Globus pallidus (tissue), 1 donor: ENCODE measurements around the gene ZNFX1.

Experiments
- DNase-seq: peaks from one replicate; pipeline ENCODE4 v3.0.0-alpha.2; 2015; ENCODE audit warnings: low spot score

ZNFX1 gene

DNA sequence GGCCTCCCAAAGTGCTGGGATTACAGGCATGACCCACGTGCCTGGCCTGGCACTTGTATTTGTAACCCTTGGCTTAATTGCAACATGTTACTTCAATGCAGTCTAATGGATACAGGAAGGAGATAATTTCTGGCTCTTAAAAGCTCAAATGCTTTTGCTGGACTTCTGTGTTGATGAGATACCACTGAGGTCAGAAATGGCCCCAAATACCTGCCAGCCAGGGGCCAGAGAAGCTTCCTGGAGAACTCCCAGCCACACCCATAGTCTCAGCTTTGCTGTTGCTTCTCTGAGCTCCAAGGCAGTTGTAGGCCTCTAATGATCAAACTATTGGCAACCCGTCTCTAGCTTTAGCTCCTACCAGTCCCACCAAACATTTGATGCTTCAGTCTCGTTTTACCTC is 14.2 kb upstream of the ZNFX1 start:
- no peak for DNase-seq

- no peak for DNase-seq
These were observed 13.3 kb upstream of the ZNFX1 start for GRCh38 chr20:49291200-49291599.

DNA sequence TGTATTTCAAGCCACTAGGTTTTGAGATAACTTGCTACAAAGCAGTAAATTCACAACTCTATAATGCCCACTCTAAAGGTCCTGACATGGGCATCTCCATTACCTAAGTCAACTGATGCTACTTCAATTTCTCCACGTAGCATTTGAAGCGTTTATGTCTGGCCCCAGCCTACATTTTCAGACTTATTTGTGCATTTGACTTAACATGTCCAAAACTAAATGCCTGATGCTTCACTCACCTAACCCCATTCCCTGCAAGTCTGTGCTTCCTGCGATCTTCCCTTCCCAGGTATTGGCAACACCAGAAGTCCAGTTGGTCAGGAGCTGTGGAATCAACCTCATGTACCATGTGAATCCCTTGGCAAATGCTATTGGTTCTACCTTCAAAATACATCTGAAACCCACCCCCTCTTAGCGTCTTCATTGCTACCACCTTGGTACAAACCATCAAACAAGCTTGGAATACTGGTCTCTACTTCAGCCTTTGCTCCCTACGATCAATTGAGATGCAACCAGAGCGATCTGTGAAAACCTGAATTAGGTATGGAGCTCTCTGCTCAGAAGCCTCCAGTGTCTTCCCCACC is 12.8 kb upstream of the ZNFX1 start:
- no peak for DNase-seq

DNA sequence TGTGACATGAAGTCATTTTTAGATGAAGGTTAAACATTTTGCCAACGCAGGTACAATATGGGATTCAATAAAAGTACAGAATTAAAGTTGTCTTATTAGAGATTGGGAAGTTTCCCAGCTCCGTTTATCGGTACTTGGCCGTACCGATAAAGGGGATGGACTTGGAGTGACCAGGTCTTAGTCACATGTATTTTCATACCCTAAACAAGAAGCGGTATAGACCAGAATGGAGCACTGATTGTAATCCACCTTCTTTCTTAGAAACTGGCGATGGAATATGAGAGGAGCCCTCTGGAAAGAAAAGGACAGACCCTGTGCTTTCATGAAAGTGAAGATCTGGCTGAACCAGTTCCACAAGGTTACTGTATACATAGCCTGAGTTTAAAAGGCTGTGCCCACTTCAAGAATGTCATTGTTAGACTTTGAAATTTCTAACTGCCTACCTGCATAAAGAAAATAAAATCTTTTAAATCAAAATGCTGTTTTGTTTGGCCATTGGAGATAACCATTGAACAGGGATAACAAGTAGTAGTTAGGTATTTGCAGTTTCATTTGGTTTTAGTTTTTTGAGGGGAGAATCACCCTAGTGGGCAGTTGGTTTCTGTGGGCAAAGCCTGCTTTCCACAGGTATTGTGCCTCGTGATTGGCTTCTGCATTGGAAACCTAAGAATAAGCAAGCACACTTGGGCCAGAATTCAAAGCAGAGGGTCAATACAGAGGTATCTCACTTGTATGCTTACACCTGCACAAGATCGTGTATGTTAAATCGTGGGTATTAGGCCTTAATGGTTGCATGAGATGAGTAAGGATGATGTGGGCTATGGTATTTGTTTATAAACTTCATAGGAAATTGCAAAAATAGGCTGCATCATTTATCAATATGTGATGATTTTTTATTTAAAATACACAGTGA is 11.2 kb upstream of the ZNFX1 start:
- no peak for DNase-seq

GRCh38 chr20:49288250-49288751 is 10.4 kb upstream of the ZNFX1 start:
- DNase-seq: no peak

DNA sequence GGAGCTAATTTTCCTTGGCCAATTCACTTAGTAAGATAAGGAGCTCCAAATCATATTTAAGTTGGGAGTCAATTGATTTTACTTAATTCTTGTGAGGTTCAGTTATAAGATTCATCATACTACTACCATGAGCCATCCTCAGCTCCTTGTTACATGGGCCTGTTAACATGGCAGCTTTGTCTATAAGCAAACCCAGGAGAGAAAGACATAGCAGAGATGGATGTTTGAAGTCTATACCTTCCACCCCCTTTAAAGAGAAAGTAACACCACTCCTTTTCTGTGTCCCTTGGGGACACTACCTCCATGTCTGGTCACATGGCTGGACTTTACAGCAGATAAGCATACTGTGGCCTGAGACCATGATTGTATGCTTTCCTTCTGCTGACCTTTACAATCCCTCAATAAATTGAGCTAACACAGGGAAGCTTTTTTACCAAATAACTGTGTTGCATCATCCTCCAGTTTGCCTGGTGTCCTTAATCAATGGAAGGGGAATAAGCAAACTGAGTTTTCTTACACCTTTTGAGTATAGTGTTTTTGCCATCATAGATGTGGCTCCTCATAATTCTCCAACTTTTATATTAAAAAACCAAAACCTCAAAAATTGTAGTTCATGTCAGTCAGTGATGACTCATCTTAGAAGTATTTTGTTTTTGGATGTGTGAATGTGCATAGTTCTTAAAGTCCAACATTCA is 9.8 kb upstream of the ZNFX1 start:
- DNase-seq: no peak

- DNase-seq: no peak
These were observed 9.1 kb upstream of the ZNFX1 start for GRCh38 chr20:49286689-49287551.

GRCh38 chr20:49285813-49286494 is 8.1 kb upstream of the ZNFX1 start:
- no peak for DNase-seq

DNA sequence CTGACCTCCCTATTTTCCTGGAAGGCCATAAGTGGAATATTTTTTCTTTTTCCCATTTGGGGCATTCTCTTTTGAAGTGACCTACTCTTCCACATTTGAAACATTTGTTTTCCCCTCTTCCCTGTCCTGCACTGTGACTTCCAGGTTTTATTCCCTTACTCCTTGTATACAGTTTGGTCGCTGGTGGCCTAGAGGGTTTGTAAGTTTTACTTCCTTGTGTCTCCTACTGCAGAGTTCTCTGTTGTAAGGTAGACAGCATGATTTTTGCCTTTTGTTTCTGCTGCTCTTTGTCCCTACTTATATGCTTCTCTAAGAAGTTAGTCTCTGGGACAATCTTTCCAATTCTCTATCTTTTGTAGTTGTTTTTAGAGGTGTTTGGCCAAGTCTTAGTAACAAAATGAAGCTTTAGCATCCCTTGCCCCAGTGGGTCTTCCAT is 7.4 kb upstream of the ZNFX1 start:
- DNase-seq: no peak

- no peak for DNase-seq
These were observed 7.0 kb upstream of the ZNFX1 start for GRCh38 chr20:49284818-49285217.

- no peak for DNase-seq
These were observed 6.1 kb upstream of the ZNFX1 start for GRCh38 chr20:49283703-49284625.

DNA sequence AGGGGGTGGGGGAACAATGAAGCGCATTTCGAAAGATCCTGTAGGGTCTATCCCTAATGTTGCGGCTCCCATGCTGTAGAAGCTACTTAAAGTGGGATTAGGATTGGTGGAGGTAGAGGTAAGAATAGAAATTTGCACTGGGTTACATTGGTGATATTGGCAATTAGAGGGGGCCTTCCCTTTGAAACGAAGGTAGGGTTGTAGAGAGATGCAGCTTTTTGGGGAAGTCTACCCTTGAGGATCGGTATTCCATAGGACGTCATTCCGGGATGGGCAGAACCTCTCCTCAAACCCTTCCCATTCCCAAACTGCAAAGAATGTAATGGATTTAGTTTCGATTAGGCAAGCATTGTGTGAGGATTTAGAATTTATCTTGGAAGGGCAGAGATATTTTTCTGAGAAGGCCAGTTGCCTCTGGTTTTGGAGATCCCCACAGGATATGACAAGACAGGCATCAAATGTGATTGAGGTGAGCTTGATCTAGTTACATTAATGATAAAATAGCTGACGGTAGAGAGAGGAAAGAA is 5.4 kb upstream of the ZNFX1 start:
- DNase-seq: no peak

GRCh38 chr20:49282584-49283171 is 4.8 kb upstream of the ZNFX1 start:
- no peak for DNase-seq

DNA sequence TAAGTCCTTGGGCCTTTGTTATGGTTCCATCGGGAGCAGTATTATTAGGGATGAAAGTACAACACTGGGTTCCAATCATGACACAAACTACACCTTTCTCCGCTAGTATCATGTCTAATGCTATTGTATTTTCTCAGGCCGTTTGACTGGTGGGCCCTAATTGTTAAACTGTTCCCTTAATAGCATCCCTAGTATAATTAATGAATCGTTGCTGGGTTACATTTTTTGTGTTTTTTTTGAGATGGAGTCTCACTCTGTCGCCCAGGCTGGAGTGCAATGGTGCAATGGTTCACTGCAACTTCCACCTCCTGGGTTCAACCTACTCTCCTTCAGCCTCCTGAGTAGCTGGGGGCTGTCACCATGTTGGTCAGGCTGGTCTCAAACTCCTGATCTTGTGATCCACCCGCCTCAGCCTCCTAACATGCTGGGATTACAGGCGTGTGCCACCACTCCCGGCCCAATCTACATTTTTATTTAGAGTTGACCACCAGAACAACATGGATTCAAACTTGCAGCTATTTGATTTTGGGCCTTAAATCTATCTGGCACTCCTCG is 4.1 kb upstream of the ZNFX1 start:
- no peak for DNase-seq

GRCh38 chr20:49281059-49281912 is 3.4 kb upstream of the ZNFX1 start:
- no peak for DNase-seq

- DNase-seq: no peak
These were observed 2.7 kb upstream of the ZNFX1 start for GRCh38 chr20:49280463-49281058.

GRCh38 chr20:49279677-49280462 is 2.0 kb upstream of the ZNFX1 start:
- no peak for DNase-seq
